GM21717 (cell line): Measurements from ENCODE around the gene RTF2.
A peak's percentile ranks its signal among the peaks of the same experiment; 100 is the strongest.

Source experiments
- ATAC-seq: cut with Tn5 transposase; IDR thresholded peaks from one replicate; pipeline ENCODE4 v1.9.1; 2021; ENCODE audit warnings: mild to moderate bottlenecking, moderate library complexity; ENCODE audit not compliant: unreplicated experiment

RTF2 gene

GRCh38 chr20:56438284-56438683 lies 30.1 kb upstream of the RTF2 start:
- no peak for ATAC-seq

DNA sequence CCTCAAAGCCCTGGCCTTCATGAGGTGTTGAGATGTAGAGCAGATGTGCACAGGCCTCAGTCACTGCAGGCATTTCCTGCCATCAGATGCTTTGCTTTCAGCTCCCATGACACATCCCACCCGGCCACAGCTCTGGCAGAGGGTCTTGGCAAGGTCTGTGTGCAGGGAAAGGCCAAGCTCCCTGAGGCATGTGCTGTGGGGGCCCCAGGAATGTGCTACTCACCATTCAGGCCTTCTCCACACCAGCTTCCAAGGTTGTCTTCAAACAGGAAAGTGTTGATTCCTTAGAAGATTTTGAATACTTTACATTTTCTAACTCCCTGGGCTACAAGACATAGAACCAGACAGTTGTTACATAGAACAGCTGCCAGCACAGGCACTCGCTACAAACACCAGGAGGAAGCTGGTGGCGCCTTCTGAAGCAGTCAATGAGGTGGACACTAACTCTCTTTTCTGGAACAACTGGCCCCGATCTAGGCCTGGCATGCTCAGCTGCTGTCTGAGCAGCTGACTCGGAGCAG lies 28.6 kb upstream of the RTF2 start:
- no peak for ATAC-seq

GRCh38 chr20:56440346-56441007 lies 27.9 kb upstream of the RTF2 start:
- ATAC-seq: peak; percentile 73

- ATAC-seq: no peak
These were observed 25.8 kb upstream of the RTF2 start for GRCh38 chr20:56442389-56443365.

- no peak for ATAC-seq
These were observed 24.5 kb upstream of the RTF2 start for GRCh38 chr20:56443654-56444540.

DNA sequence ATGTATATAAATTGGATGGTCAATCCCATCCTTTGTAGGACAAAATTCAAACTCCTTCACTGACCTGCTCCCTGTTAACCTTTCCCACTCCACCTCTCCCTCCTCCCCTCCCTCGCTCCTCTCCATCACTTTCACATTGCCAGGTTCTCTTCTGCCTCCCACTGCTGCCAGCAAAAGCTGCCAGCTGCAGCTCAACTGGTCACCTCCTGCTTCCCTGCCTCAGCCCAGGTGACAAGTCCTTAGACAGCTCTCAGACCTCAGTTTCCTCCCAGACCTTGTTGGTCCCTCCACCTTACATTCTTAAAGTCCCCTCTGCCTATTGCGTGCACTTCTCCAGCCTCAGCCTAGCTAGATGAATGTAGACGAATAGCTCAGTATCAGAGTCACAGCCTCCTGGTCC lies 23.3 kb upstream of the RTF2 start:
- ATAC-seq: no peak

DNA sequence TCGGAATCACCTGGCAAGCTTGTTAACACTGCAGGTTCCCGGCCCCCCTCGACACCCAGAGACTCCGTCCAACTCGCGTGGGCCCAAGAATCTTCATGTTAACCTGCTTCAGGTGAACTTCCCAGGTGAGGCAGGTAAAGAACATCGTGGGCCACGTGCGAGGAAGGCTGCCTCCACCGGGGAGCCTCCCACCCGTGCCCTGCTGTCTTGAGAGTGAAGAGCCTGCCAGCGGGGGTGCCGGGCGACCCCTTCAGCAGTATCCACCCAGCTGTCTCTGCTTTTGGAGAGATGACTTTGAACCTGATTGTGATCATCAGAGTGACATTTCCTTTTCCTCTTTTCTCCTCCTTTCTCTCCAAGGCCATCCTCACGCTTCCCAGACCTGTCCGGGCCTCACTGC lies 22.9 kb upstream of the RTF2 start:
- no peak for ATAC-seq

DNA sequence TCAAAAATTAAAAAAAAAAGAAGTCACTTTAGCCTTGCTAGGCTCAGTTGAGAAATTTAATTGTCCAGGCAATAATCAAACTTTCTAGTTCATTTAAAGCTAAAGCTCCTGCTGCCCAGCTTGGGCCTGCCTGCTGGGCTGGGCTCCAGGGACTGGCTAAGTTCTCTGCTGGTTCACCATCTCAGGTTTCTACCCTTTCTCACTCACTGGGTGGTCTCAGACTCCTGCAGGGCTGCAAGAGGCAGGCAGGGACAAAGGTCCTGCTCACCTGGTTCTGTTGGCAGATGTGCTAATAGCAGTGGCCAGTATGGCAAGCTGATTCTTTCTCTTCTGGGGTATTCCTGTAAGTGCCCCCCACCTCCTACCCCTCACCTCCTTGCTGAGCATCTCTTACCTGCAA lies 21.2 kb upstream of the RTF2 start:
- ATAC-seq: no peak

DNA sequence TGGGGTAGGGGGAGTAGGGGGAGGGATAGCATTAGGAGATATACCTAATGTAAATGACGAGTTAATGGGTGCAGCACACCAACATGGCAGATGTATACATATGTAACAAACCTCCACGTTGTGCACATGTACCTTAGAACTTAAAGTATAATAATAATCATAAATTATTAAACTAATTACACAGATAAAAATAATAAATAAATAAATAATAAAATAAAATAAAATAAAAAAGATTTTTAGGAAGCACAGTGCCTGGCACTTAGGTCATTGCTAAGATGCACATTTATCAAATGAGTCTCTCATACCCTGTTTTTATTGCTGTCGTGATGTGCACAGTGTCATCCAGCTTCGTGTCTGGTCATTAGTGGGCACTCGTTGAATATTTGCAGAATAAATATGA lies 19.0 kb upstream of the RTF2 start:
- no peak for ATAC-seq

- ATAC-seq: no peak
These were observed 17.2 kb upstream of the RTF2 start for GRCh38 chr20:56451056-56451765.

- ATAC-seq: peak; percentile 80
These were observed 15.1 kb upstream of the RTF2 start for GRCh38 chr20:56453352-56453751.

GRCh38 chr20:56454754-56455153 lies 13.7 kb upstream of the RTF2 start:
- ATAC-seq: peak; percentile 55

GRCh38 chr20:56458206-56458821 lies 10.1 kb upstream of the RTF2 start:
- no peak for ATAC-seq

DNA sequence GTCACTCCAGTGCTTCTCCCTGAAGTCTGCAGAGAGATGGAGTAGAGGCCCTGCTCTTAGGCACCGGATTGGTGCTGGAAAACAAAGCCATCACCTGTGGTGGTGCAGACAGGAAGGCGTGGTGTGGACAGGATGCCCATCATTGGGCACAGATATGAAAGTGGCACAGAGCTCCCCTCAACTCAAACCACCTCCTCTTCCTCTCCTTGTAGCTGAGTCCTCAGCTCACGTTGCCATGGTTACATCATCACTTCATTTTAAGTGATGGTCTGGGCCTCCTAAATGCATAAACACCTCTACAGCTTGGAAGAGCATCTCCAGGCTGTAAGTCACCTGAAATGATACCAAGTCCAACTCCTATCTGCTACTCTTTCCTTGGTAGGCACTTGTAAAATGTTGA lies 8.0 kb upstream of the RTF2 start:
- ATAC-seq: no peak

DNA sequence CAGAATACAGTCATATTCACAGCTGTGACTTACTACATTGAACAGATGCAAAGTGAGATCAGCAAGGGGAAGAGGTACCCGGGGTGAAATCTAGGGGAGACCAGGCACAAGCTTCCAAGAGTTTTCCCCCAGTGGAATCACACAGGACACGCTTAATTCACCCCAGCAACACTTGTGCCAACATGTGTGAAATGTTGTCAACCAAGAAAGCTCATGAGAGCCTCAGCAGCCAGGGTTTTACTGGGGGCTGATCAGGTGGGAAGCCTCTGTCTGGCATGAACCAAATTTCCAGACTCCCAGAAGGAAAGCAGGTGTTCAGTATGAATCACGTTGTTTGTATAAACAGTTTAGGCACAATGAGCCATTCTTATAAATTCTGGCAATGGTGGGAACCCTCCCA lies 6.9 kb upstream of the RTF2 start:
- ATAC-seq: no peak

DNA sequence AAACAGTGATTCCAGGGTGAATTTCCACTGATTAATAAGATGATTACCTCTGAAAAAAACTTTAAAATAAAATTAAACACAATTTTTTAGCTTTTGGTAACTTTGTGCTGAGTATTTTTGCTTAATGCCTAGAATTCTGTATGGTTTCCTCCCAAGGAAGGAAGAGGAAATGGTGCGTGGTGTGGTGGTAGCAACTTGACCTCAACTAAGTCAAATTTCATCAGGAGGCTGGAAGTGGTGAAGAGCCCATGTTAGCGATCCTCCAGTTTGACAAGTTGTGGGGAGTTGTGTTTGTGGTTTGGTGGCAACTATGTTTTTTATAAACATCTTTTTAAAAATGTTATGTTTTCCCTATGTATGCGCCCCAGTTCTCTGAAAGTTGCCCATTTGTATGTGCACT lies 5.0 kb upstream of the RTF2 start:
- ATAC-seq: no peak

DNA sequence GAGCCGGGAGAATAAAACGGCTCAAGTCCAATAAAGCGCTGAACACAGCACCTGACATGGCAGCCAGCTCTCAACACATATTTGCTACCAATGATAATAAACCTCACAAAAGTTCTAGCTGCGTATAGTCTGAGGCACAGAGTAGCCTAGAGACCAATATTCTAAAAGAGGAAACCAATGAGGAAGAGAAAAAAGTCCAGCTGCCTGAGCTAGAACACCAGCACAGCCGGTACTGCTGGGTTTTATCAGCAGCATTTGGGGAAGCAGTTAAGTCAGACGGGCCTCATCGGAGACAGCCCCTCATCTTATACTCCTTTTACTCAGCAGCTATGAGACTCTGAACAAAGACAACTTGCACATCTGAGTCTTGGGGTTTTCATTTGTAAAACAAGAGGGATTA lies 2.4 kb upstream of the RTF2 start:
- no peak for ATAC-seq

DNA sequence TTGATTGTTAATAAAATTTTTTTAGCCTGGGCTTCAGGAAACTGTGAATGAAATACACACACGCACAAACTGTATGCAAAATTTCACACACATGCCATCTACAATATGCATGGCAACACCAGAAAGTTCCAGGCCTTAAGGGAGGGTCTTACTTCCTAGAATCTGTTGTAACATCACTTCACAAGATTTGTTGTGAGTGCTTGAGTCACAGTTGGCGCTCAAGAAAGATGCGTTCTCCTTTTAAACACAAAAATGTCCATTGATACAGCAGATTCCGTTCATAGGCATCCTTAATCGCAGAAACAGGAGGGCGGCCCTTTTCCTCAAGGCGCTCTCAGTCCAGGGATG lies 485 bp upstream of the RTF2 start:
- no peak for ATAC-seq

DNA sequence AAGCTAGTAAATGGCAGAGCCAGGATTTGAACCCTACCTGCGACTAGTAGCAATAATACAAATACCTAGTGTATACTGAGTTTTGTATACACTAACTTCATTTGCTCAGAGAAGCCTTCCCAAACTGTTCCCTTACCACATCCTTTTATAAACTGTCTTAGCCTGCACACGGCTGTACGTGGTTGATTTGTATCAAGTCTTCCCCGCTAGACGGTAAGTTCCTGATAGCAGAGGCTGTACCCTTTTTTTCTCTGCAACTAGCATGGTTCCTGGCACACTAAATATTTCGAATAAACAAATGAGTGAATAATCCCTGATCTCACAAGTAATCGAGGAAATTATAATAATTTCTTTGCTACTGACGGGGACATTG lies 636 bp downstream of the RTF2 start:
- no peak for ATAC-seq

- ATAC-seq: no peak
These were observed 15.5 kb downstream of the RTF2 start for GRCh38 chr20:56483970-56484369.
